ENCODE measurements around the gene STIM2.

Gene STIM2

GRCh38 chr4:26866781-26867180 is 6.1 kb downstream of the STIM2 start:
- 100% methylated on average over 2 of the region's 2 CpGs for WGBS (ENCODE audit: insufficient coverage, insufficient read length)

GRCh38 chr4:26867914-26868684 is 7.5 kb downstream of the STIM2 start:
- no peaks in the 10 kb centered on the region for H3K9me3 ChIP-seq (ENCODE audit: control insufficient read depth, insufficient read depth, low read length)
- H3K36me3 ChIP-seq (ENCODE audit: control insufficient read depth, insufficient read depth, low read length) = no peaks in the 10 kb centered on the region
- DNase-seq (ENCODE audit: low read depth, low spot score) = no peak
- H3K27me3 ChIP-seq (ENCODE audit: control insufficient read depth, insufficient read depth, low read length) = no peaks in the 10 kb centered on the region
- no peaks in the 10 kb centered on the region for H3K4me1 ChIP-seq (ENCODE audit: control insufficient read depth, insufficient read depth, low read length)
- no CpG with 5 or more reads among the region's 3 CpGs for WGBS (ENCODE audit: insufficient coverage, insufficient read length)
- no peak overlapping the region for H3K4me3 ChIP-seq (ENCODE audit: low read length)
- H3K27ac ChIP-seq (ENCODE audit: low read length) = no peak overlapping the region

More at GRCh38 chr4:26866781-26867180, 6.1 kb downstream of the STIM2 start:
- Histone ChIP-seq H3K9me3 (ENCODE audit: control insufficient read depth, insufficient read depth, low read length) (no peaks in the 10 kb centered on the region), H3K36me3 (ENCODE audit: control insufficient read depth, insufficient read depth, low read length) (no peaks in the 10 kb centered on the region), H3K4me3 (ENCODE audit: low read length) (no peak overlapping the region), H3K27me3 (ENCODE audit: control insufficient read depth, insufficient read depth, low read length) (no peaks in the 10 kb centered on the region), H3K27ac (ENCODE audit: low read length) (no peak overlapping the region), H3K4me1 (ENCODE audit: control insufficient read depth, insufficient read depth, low read length) (no peaks in the 10 kb centered on the region)
- DNase-seq (ENCODE audit: low read depth, low spot score) = no peak

GRCh38 chr4:26870576-26871262 is 10.1 kb downstream of the STIM2 start:
- no peak for DNase-seq (ENCODE audit: low read depth, low spot score)
- H3K27ac ChIP-seq (ENCODE audit: low read length) = no peak overlapping the region
- no peaks in the 10 kb centered on the region for H3K9me3 ChIP-seq (ENCODE audit: control insufficient read depth, insufficient read depth, low read length)
- no CpG with 5 or more reads among the region's 2 CpGs for WGBS (ENCODE audit: insufficient coverage, insufficient read length)
- no peaks in the 10 kb centered on the region for H3K4me1 ChIP-seq (ENCODE audit: control insufficient read depth, insufficient read depth, low read length)
- no peaks in the 10 kb centered on the region for H3K36me3 ChIP-seq (ENCODE audit: control insufficient read depth, insufficient read depth, low read length)
- no peak overlapping the region for H3K4me3 ChIP-seq (ENCODE audit: low read length)
- H3K27me3 ChIP-seq (ENCODE audit: control insufficient read depth, insufficient read depth, low read length) = no peaks in the 10 kb centered on the region

- H3K27me3 ChIP-seq (ENCODE audit: control insufficient read depth, insufficient read depth, low read length) = no peaks in the 10 kb centered on the region
- H3K9me3 ChIP-seq (ENCODE audit: control insufficient read depth, insufficient read depth, low read length) = no peaks in the 10 kb centered on the region
- no peak overlapping the region for H3K4me3 ChIP-seq (ENCODE audit: low read length)
- H3K27ac ChIP-seq (ENCODE audit: low read length) = no peak overlapping the region
- no CpG with 5 or more reads among the region's 3 CpGs for WGBS (ENCODE audit: insufficient coverage, insufficient read length)
- no peak for DNase-seq (ENCODE audit: low read depth, low spot score)
- H3K36me3 ChIP-seq (ENCODE audit: control insufficient read depth, insufficient read depth, low read length) = no peaks in the 10 kb centered on the region
- no peaks in the 10 kb centered on the region for H3K4me1 ChIP-seq (ENCODE audit: control insufficient read depth, insufficient read depth, low read length)
These were observed 11.0 kb downstream of the STIM2 start for GRCh38 chr4:26871611-26872010.

GRCh38 chr4:26873391-26874026 is 12.9 kb downstream of the STIM2 start:
- Histone ChIP-seq H3K36me3 (ENCODE audit: control insufficient read depth, insufficient read depth, low read length) (no peaks in the 10 kb centered on the region), H3K4me1 (ENCODE audit: control insufficient read depth, insufficient read depth, low read length) (no peaks in the 10 kb centered on the region), H3K27ac (ENCODE audit: low read length) (no peak overlapping the region), H3K9me3 (ENCODE audit: control insufficient read depth, insufficient read depth, low read length) (no peaks in the 10 kb centered on the region), H3K4me3 (ENCODE audit: low read length) (no peak overlapping the region), H3K27me3 (ENCODE audit: control insufficient read depth, insufficient read depth, low read length) (no peaks in the 10 kb centered on the region)
- no peak for DNase-seq (ENCODE audit: low read depth, low spot score)
- whole genome bisulfite sequencing (ENCODE audit: insufficient coverage, insufficient read length) = no CpG with 5 or more reads among the region's 10 CpGs

GRCh38 chr4:26874110-26874509 is 13.5 kb downstream of the STIM2 start:
- no peaks in the 10 kb centered on the region for H3K4me1 ChIP-seq (ENCODE audit: control insufficient read depth, insufficient read depth, low read length)
- H3K36me3 ChIP-seq (ENCODE audit: control insufficient read depth, insufficient read depth, low read length) = no peaks in the 10 kb centered on the region

GRCh38 chr4:26877406-26877805 is 16.8 kb downstream of the STIM2 start:
- DNase-seq (ENCODE audit: low read depth, low spot score) = no peak
- H3K27ac ChIP-seq (ENCODE audit: low read length) = no peak overlapping the region
- no peak overlapping the region for H3K4me3 ChIP-seq (ENCODE audit: low read length)
- WGBS (ENCODE audit: insufficient coverage, insufficient read length) = no CpG with 5 or more reads among the region's 3 CpGs
- H3K27me3 ChIP-seq (ENCODE audit: control insufficient read depth, insufficient read depth, low read length) = no peaks in the 10 kb centered on the region
- no peaks in the 10 kb centered on the region for H3K4me1 ChIP-seq (ENCODE audit: control insufficient read depth, insufficient read depth, low read length)
- H3K36me3 ChIP-seq (ENCODE audit: control insufficient read depth, insufficient read depth, low read length) = no peaks in the 10 kb centered on the region
- no peaks in the 10 kb centered on the region for H3K9me3 ChIP-seq (ENCODE audit: control insufficient read depth, insufficient read depth, low read length)

More at GRCh38 chr4:26874110-26874509, 13.5 kb downstream of the STIM2 start:
- no peak for DNase-seq (ENCODE audit: low read depth, low spot score)
- WGBS (ENCODE audit: insufficient coverage, insufficient read length) = no CpG with 5 or more reads among the region's 7 CpGs
- no peak overlapping the region for H3K27ac ChIP-seq (ENCODE audit: low read length)
- no peaks in the 10 kb centered on the region for H3K9me3 ChIP-seq (ENCODE audit: control insufficient read depth, insufficient read depth, low read length)
- no peak overlapping the region for H3K4me3 ChIP-seq (ENCODE audit: low read length)
- H3K27me3 ChIP-seq (ENCODE audit: control insufficient read depth, insufficient read depth, low read length) = no peaks in the 10 kb centered on the region

- no CpG with 5 or more reads among the region's 3 CpGs for WGBS (ENCODE audit: insufficient coverage, insufficient read length)
These were observed 17.3 kb downstream of the STIM2 start for GRCh38 chr4:26877961-26878360.

GRCh38 chr4:26878794-26879391 is 18.3 kb downstream of the STIM2 start:
- Histone ChIP-seq H3K27ac (ENCODE audit: low read length) (no peak overlapping the region), H3K9me3 (ENCODE audit: control insufficient read depth, insufficient read depth, low read length) (no peaks in the 10 kb centered on the region), H3K36me3 (ENCODE audit: control insufficient read depth, insufficient read depth, low read length) (no peaks in the 10 kb centered on the region), H3K27me3 (ENCODE audit: control insufficient read depth, insufficient read depth, low read length) (no peaks in the 10 kb centered on the region), H3K4me1 (ENCODE audit: control insufficient read depth, insufficient read depth, low read length) (no peaks in the 10 kb centered on the region), H3K4me3 (ENCODE audit: low read length) (no peak overlapping the region)
- DNase-seq (ENCODE audit: low read depth, low spot score) = no peak
- WGBS (ENCODE audit: insufficient coverage, insufficient read length) = no CpG with 5 or more reads among the region's 5 CpGs

More at GRCh38 chr4:26877961-26878360, 17.3 kb downstream of the STIM2 start:
- Histone ChIP-seq H3K4me1 (ENCODE audit: control insufficient read depth, insufficient read depth, low read length) (no peaks in the 10 kb centered on the region), H3K27ac (ENCODE audit: low read length) (no peak overlapping the region), H3K36me3 (ENCODE audit: control insufficient read depth, insufficient read depth, low read length) (no peaks in the 10 kb centered on the region), H3K27me3 (ENCODE audit: control insufficient read depth, insufficient read depth, low read length) (no peaks in the 10 kb centered on the region), H3K9me3 (ENCODE audit: control insufficient read depth, insufficient read depth, low read length) (no peaks in the 10 kb centered on the region), H3K4me3 (ENCODE audit: low read length) (no peak overlapping the region)
- DNase-seq (ENCODE audit: low read depth, low spot score) = no peak

GRCh38 chr4:26879805-26880204 is 19.2 kb downstream of the STIM2 start:
- H3K9me3 ChIP-seq (ENCODE audit: control insufficient read depth, insufficient read depth, low read length) = no peaks in the 10 kb centered on the region
- H3K27me3 ChIP-seq (ENCODE audit: control insufficient read depth, insufficient read depth, low read length) = no peaks in the 10 kb centered on the region
- H3K36me3 ChIP-seq (ENCODE audit: control insufficient read depth, insufficient read depth, low read length) = no peaks in the 10 kb centered on the region
- H3K4me3 ChIP-seq (ENCODE audit: low read length) = no peak overlapping the region
- no CpG with 5 or more reads among the region's 2 CpGs for WGBS (ENCODE audit: insufficient coverage, insufficient read length)
- DNase-seq (ENCODE audit: low read depth, low spot score) = no peak
- H3K4me1 ChIP-seq (ENCODE audit: control insufficient read depth, insufficient read depth, low read length) = no peaks in the 10 kb centered on the region
- H3K27ac ChIP-seq (ENCODE audit: low read length) = no peak overlapping the region

All from iPS DF 6.9 (cell line).